Measurements from ENCODE around the gene TMEM225B. TPM values are rescaled to one million over a fixed set of nuclear protein-coding genes. Genes with fewer than 3 reads are reported as not detected.
A peak's percentile ranks its signal among the peaks of the same experiment; 100 is the strongest.
"Not testable (repeated sequence)": the region's sequence is repeated elsewhere in the genome, so short reads cannot be mapped to it uniquely, and the experiment has no call there.

The TMEM225B gene
- polyA plus RNA-seq, 3 donors, result 1.5 to 2.7 (median 2.0) TPM

- DNase-seq (ENCODE audit: extremely low read depth in 1 of 11, low read depth in 9 of 11, low spot score in 4 of 11), result no peak
Measured at GRCh38 chr7:99571768-99572167, 26.3 kb upstream of the TMEM225B start.

- DNase-seq (ENCODE audit: extremely low read depth in 1 of 11, low read depth in 9 of 11, low spot score in 4 of 11), result no peak
Measured at GRCh38 chr7:99573257-99573656, 24.8 kb upstream of the TMEM225B start.

GRCh38 chr7:99576251-99576650 is 21.8 kb upstream of the TMEM225B start:
- no peak for DNase-seq (ENCODE audit: extremely low read depth in 1 of 11, low read depth in 9 of 11, low spot score in 4 of 11)

- DNase-seq (ENCODE audit: extremely low read depth in 1 of 11, low read depth in 9 of 11, low spot score in 4 of 11), result no peak
Measured at GRCh38 chr7:99579281-99579955, 18.6 kb upstream of the TMEM225B start.

- DNase-seq (ENCODE audit: extremely low read depth in 1 of 11, low read depth in 9 of 11, low spot score in 4 of 11), result peak; percentile 33 to 65 (median 55)
Measured at GRCh38 chr7:99579956-99580777, 17.9 kb upstream of the TMEM225B start.

- DNase-seq (ENCODE audit: extremely low read depth in 1 of 11, low read depth in 9 of 11, low spot score in 4 of 11), result not testable (repeated sequence)
Measured at GRCh38 chr7:99580778-99581332, 17.2 kb upstream of the TMEM225B start.

- DNase-seq (ENCODE audit: extremely low read depth in 1 of 11, low read depth in 9 of 11, low spot score in 4 of 11), result no peak
Measured at GRCh38 chr7:99588868-99589267, 9.2 kb upstream of the TMEM225B start.

- DNase-seq (ENCODE audit: extremely low read depth in 1 of 11, low read depth in 9 of 11, low spot score in 4 of 11), result no peak
Measured at GRCh38 chr7:99594948-99595745, 2.9 kb upstream of the TMEM225B start.

- DNase-seq (ENCODE audit: extremely low read depth in 1 of 11, low read depth in 9 of 11, low spot score in 4 of 11), result no peak
Measured at GRCh38 chr7:99596408-99596955, 1.6 kb upstream of the TMEM225B start.

GRCh38 chr7:99599836-99600235 is 1.8 kb downstream of the TMEM225B start:
- no peak for DNase-seq (ENCODE audit: extremely low read depth in 1 of 11, low read depth in 9 of 11, low spot score in 4 of 11)

GRCh38 chr7:99601656-99602310 is 3.7 kb downstream of the TMEM225B start:
- DNase-seq (ENCODE audit: extremely low read depth in 1 of 11, low read depth in 9 of 11, low spot score in 4 of 11), result no peak

GRCh38 chr7:99605527-99605926 is 7.5 kb downstream of the TMEM225B start:
- no peak for DNase-seq (ENCODE audit: extremely low read depth in 1 of 11, low read depth in 9 of 11, low spot score in 4 of 11)

GRCh38 chr7:99606531-99606930 is 8.5 kb downstream of the TMEM225B start:
- DNase-seq (ENCODE audit: extremely low read depth in 1 of 11, low read depth in 9 of 11, low spot score in 4 of 11), result no peak

- no peak for DNase-seq (ENCODE audit: extremely low read depth in 1 of 11, low read depth in 9 of 11, low spot score in 4 of 11)
Measured at GRCh38 chr7:99607548-99607947, 9.5 kb downstream of the TMEM225B start.

GRCh38 chr7:99614495-99614894 is 16.4 kb downstream of the TMEM225B start:
- DNase-seq (ENCODE audit: extremely low read depth in 1 of 11, low read depth in 9 of 11, low spot score in 4 of 11), result no peak

- DNase-seq (ENCODE audit: extremely low read depth in 1 of 11, low read depth in 9 of 11, low spot score in 4 of 11), result no peak
Measured at GRCh38 chr7:99615989-99616358, 17.9 kb downstream of the TMEM225B start.

- peak; percentile 86 to 95 (median 91) for DNase-seq (ENCODE audit: extremely low read depth in 1 of 11, low read depth in 9 of 11, low spot score in 4 of 11)
Measured at GRCh38 chr7:99616359-99617191, 18.5 kb downstream of the TMEM225B start, which contains the start of gene ZSCAN25. Gene ZSCAN25, plus strand, starts transcription at chr7:99616946. Its CDS starts 2,661 bp downstream, at chr7:99619607.
